ENCODE results near the gene PPARD. TPM values are rescaled to one million over a fixed set of nuclear protein-coding genes. Genes with fewer than 3 reads are reported as not detected.
"Not testable (repeated sequence)": the region's sequence is repeated elsewhere in the genome, so short reads cannot be mapped to it uniquely, and the experiment has no call there.

The PPARD gene
- polyA plus RNA-seq, 1 donor from 2014 or later: 1.3 TPM

GRCh38 chr6:35432291-35432690, 89.9 kb downstream of the PPARD start:
- H3F3A ChIP-seq (ENCODE audit: insufficient read depth, low read length, poor library complexity, severe bottlenecking): no peaks in the 10 kb centered on the region
- H3K9me3 ChIP-seq (ENCODE audit: low read length): no peaks in the 10 kb centered on the region
- no peaks in the 10 kb centered on the region for H3K27me3 ChIP-seq (ENCODE audit: insufficient read depth, low read depth, low read length)
- H4K20me1 ChIP-seq (ENCODE audit: insufficient read depth): no peaks in the 10 kb centered on the region
- H3K36me3 ChIP-seq (ENCODE audit: insufficient read depth, low read length): no peaks in the 10 kb centered on the region
- H3K4me2 ChIP-seq (ENCODE audit: low read length): no peak overlapping the region
- H2AFZ ChIP-seq (ENCODE audit: low read depth, low read length): no peak overlapping the region
- no peaks in the 10 kb centered on the region for H3K79me2 ChIP-seq (replicated peaks; ENCODE audit: insufficient read depth, low read length)
- no peak overlapping the region for H3K9ac ChIP-seq (ENCODE audit: low read length)
- TF ChIP-seq REST (IDR thresholded peaks at IDR 0.05; ENCODE audit: borderline replicate concordance): no peak
- no peak for TF ChIP-seq MXI1 (conservative IDR thresholded peaks at IDR 0.05; ENCODE audit: poor library complexity, severe bottlenecking)
- no peak for TF ChIP-seq CTCF (IDR thresholded peaks at IDR 0.05; ENCODE audit: poor library complexity, severe bottlenecking)
- no peak for TF ChIP-seq TAF1 (IDR thresholded peaks at IDR 0.05; ENCODE audit: low read depth)
- no peak for TF ChIP-seq EP300 (conservative IDR thresholded peaks at IDR 0.05; ENCODE audit: poor library complexity, severe bottlenecking)
- TF ChIP-seq SMC3 (conservative IDR thresholded peaks at IDR 0.05; ENCODE audit: poor library complexity): no peak
- no peak for TF ChIP-seq RAD21 (conservative IDR thresholded peaks at IDR 0.05)
- TF ChIP-seq POLR2AphosphoS5 (IDR thresholded peaks at IDR 0.05): no peak
- TF ChIP-seq EZH2 (IDR thresholded peaks at IDR 0.05; ENCODE audit: borderline replicate concordance, insufficient read depth, low read length, poor library complexity, severe bottlenecking): no peak
- H3K27ac ChIP-seq (ENCODE audit: low read length): no peak overlapping the region
- H3K9me2 ChIP-seq (ENCODE audit: insufficient read depth, low read length): no peaks in the 10 kb centered on the region
- H3K4me3 ChIP-seq (ENCODE audit: low read length): no peak overlapping the region

GRCh38 chr6:35432702-35433101, 90.3 kb downstream of the PPARD start:
- H3K27me3 ChIP-seq (ENCODE audit: insufficient read depth, low read depth, low read length); H3K9me3 ChIP-seq (ENCODE audit: low read length); H3K79me2 ChIP-seq (replicated peaks; ENCODE audit: insufficient read depth, low read length); H3K9me2 ChIP-seq (ENCODE audit: insufficient read depth, low read length); H2AFZ ChIP-seq (ENCODE audit: low read depth, low read length); H3K36me3 ChIP-seq (ENCODE audit: insufficient read depth, low read length); H3K4me3 ChIP-seq (ENCODE audit: low read length); H3K27ac ChIP-seq (ENCODE audit: low read length); H3K4me2 ChIP-seq (ENCODE audit: low read length); H3K9ac ChIP-seq (ENCODE audit: low read length); H3F3A ChIP-seq (ENCODE audit: insufficient read depth, low read length, poor library complexity, severe bottlenecking); H4K20me1 ChIP-seq (ENCODE audit: insufficient read depth): not testable (repeated sequence)

Data from neural cell (in vitro differentiated cells).